Chondrocyte (in vitro differentiated cells): ENCODE measurements around the gene POLR3GL. TPM values are rescaled to one million over a fixed set of nuclear protein-coding genes. Genes with fewer than 3 reads are reported as not detected.

ENCODE experiments used
- DNase-seq: peaks from one replicate; pipeline ENCODE4 v3.0.0; 2021; ENCODE audit warnings: mixed read lengths, low spot score
- H3K27ac Mint-ChIP-seq: one replicate; pipeline ENCODE4 v1.8.0; 2021; ENCODE audit warnings: mild to moderate bottlenecking, moderate library complexity, mixed read lengths; ENCODE audit not compliant: unreplicated experiment
- H3K27me3 Mint-ChIP-seq: 2 replicates; pipeline ENCODE4 v1.8.0; 2021; ENCODE audit warnings: low read depth, mixed read lengths
- H3K36me3 Mint-ChIP-seq: 2 replicates; pipeline ENCODE4 v1.8.0; 2021; ENCODE audit warnings: low read depth, mixed read lengths
- H3K4me1 Mint-ChIP-seq: 2 replicates; pipeline ENCODE4 v1.8.0; 2021; ENCODE audit warnings: low read depth, mild to moderate bottlenecking, mixed read lengths
- H3K4me3 Mint-ChIP-seq: one replicate; pipeline ENCODE4 v1.8.0; 2021; ENCODE audit warnings: mild to moderate bottlenecking, moderate library complexity, mixed read lengths; ENCODE audit not compliant: unreplicated experiment
- H3K9me3 Mint-ChIP-seq: 2 replicates; pipeline ENCODE4 v1.8.0; 2021; ENCODE audit warnings: low read depth, mixed read lengths
- CTCF ChIP-seq: fragments of 200-600 bp; sonication (generic); IDR thresholded peaks from 2 replicates; pipeline ENCODE4 v1.5.0; 2021; ENCODE audit warnings: antibody characterized with exemption, mild to moderate bottlenecking, moderate library complexity
- total RNA-seq: library from RNA; stranded (reverse); gene quantifications from 3 replicates; pipeline ENCODE4 v1.2.1, GENCODE V29; 2021

POLR3GL gene
- total RNA-seq, 1 donor from 2014 or later, result 13.3 TPM

GRCh38 chr1:145997016-145997717 is 32.7 kb downstream of the POLR3GL start:
- peak overlapping the region; percentile 80 for H3K4me3 Mint-ChIP-seq
- no peak for DNase-seq

GRCh38 chr1:145997718-145998023 is 33.2 kb downstream of the POLR3GL start:
- no peak for DNase-seq
- Mint-ChIP-seq H3K4me1 (peaks cover 47% of the 10 kb centered on the region), H3K4me3 (peak overlapping the region; percentile 80), H3K27ac (peak overlapping the region; percentile 98), H3K9me3 (no peaks in the 10 kb centered on the region), H3K27me3 (no peaks in the 10 kb centered on the region), H3K36me3 (peaks cover 14% of the 10 kb centered on the region)
- TF ChIP-seq CTCF, result no peak

More at GRCh38 chr1:145997016-145997717, 32.7 kb downstream of the POLR3GL start:
- H3K9me3 Mint-ChIP-seq, result no peaks in the 10 kb centered on the region
- peaks cover 14% of the 10 kb centered on the region for H3K36me3 Mint-ChIP-seq
- H3K27me3 Mint-ChIP-seq, result no peaks in the 10 kb centered on the region
- peak overlapping the region; percentile 98 for H3K27ac Mint-ChIP-seq
- TF ChIP-seq CTCF, result no peak
- peaks cover 48% of the 10 kb centered on the region for H3K4me1 Mint-ChIP-seq

- Mint-ChIP-seq H3K27ac (peak overlapping the region; percentile 22), H3K36me3 (peaks cover 2% of the 10 kb centered on the region), H3K9me3 (no peaks in the 10 kb centered on the region), H3K4me1 (peaks cover 38% of the 10 kb centered on the region), H3K4me3 (no peak overlapping the region), H3K27me3 (no peaks in the 10 kb centered on the region)
- TF ChIP-seq CTCF, result no peak
- no peak for DNase-seq
Observed at GRCh38 chr1:145999321-146000024, 35.0 kb downstream of the POLR3GL start.

- no peaks in the 10 kb centered on the region for H3K36me3 Mint-ChIP-seq
- H3K4me1 Mint-ChIP-seq, result peaks cover 16% of the 10 kb centered on the region
- H3K27me3 Mint-ChIP-seq, result no peaks in the 10 kb centered on the region
- H3K27ac Mint-ChIP-seq, result no peak overlapping the region
- no peak for TF ChIP-seq CTCF
- H3K9me3 Mint-ChIP-seq, result no peaks in the 10 kb centered on the region
- no peak overlapping the region for H3K4me3 Mint-ChIP-seq
- no peak for DNase-seq
Observed at GRCh38 chr1:146001709-146002108, 37.2 kb downstream of the POLR3GL start.

GRCh38 chr1:146007489-146008133 is 43.1 kb downstream of the POLR3GL start:
- H3K4me1 Mint-ChIP-seq, result peaks cover 6% of the 10 kb centered on the region
- DNase-seq, result no peak

More at GRCh38 chr1:146007489-146008133, 43.1 kb downstream of the POLR3GL start:
- Mint-ChIP-seq H3K27ac (no peak overlapping the region), H3K4me3 (no peak overlapping the region), H3K36me3 (no peaks in the 10 kb centered on the region), H3K9me3 (no peaks in the 10 kb centered on the region), H3K27me3 (no peaks in the 10 kb centered on the region)
- TF ChIP-seq CTCF, result peak; percentile 57
